ENCODE measurements around the gene OPHN1. TPM values are rescaled to one million over a fixed set of nuclear protein-coding genes. Genes with fewer than 3 reads are reported as not detected.

Gene OPHN1
- total RNA-seq, 4 donors from 2014 or later: 3.9 to 20.6 (median 6.7) TPM

- H3K36me3 ChIP-seq: no peaks in the 10 kb centered on the region
- H3K4me3 ChIP-seq: no peak overlapping the region
- no peaks in the 10 kb centered on the region for H3K27me3 ChIP-seq
- H3K27ac ChIP-seq: no peak overlapping the region
- TF ChIP-seq POLR2A (IDR thresholded peaks at IDR 0.05): no peak
- no peak for TF ChIP-seq CTCF (IDR thresholded peaks at IDR 0.05)
- H3K4me1 ChIP-seq: no peaks in the 10 kb centered on the region
- DNase-seq: no peak
- H3K9me3 ChIP-seq: no peaks in the 10 kb centered on the region
Observed at GRCh38 chrX:68415316-68415715, 18.0 kb downstream of the OPHN1 start.

- Histone ChIP-seq H3K4me1 (no peaks in the 10 kb centered on the region), H3K9me3 (no peaks in the 10 kb centered on the region), H3K4me3 (no peak overlapping the region), H3K27ac (no peak overlapping the region), H3K36me3 (no peaks in the 10 kb centered on the region), H3K27me3 (no peaks in the 10 kb centered on the region)
- TF ChIP-seq POLR2A (IDR thresholded peaks at IDR 0.05) (no peak), CTCF (IDR thresholded peaks at IDR 0.05) (no peak)
- no peak for DNase-seq
Observed at GRCh38 chrX:68413254-68413653, 20.0 kb downstream of the OPHN1 start.

GRCh38 chrX:68411729-68412128 is 21.6 kb downstream of the OPHN1 start:
- Histone ChIP-seq H3K36me3 (no peaks in the 10 kb centered on the region), H3K27me3 (no peaks in the 10 kb centered on the region), H3K4me3 (no peak overlapping the region), H3K4me1 (no peaks in the 10 kb centered on the region), H3K27ac (no peak overlapping the region), H3K9me3 (no peaks in the 10 kb centered on the region)
- no peak for DNase-seq
- TF ChIP-seq CTCF (IDR thresholded peaks at IDR 0.05) (no peak), POLR2A (IDR thresholded peaks at IDR 0.05) (no peak)

GRCh38 chrX:68409194-68409593 is 24.1 kb downstream of the OPHN1 start:
- TF ChIP-seq POLR2A (IDR thresholded peaks at IDR 0.05) (no peak), CTCF (IDR thresholded peaks at IDR 0.05) (no peak)
- H3K4me1 ChIP-seq: no peaks in the 10 kb centered on the region

GRCh38 chrX:68403522-68403921 is 29.8 kb downstream of the OPHN1 start:
- Histone ChIP-seq H3K36me3 (no peaks in the 10 kb centered on the region), H3K9me3 (no peaks in the 10 kb centered on the region), H3K4me3 (no peak overlapping the region), H3K27ac (no peak overlapping the region), H3K4me1 (no peaks in the 10 kb centered on the region), H3K27me3 (no peaks in the 10 kb centered on the region)
- DNase-seq: no peak
- no peak for TF ChIP-seq CTCF (IDR thresholded peaks at IDR 0.05)
- TF ChIP-seq POLR2A (IDR thresholded peaks at IDR 0.05): no peak

More at GRCh38 chrX:68409194-68409593, 24.1 kb downstream of the OPHN1 start:
- no peaks in the 10 kb centered on the region for H3K9me3 ChIP-seq
- H3K4me3 ChIP-seq: no peak overlapping the region
- DNase-seq: no peak
- no peaks in the 10 kb centered on the region for H3K27me3 ChIP-seq
- no peaks in the 10 kb centered on the region for H3K36me3 ChIP-seq
- no peak overlapping the region for H3K27ac ChIP-seq

GRCh38 chrX:68403038-68403437 is 30.3 kb downstream of the OPHN1 start:
- TF ChIP-seq POLR2A (IDR thresholded peaks at IDR 0.05) (no peak), CTCF (IDR thresholded peaks at IDR 0.05) (no peak)
- H3K4me1 ChIP-seq: no peaks in the 10 kb centered on the region
- no peaks in the 10 kb centered on the region for H3K27me3 ChIP-seq
- no peak for DNase-seq
- no peak overlapping the region for H3K4me3 ChIP-seq
- H3K9me3 ChIP-seq: no peaks in the 10 kb centered on the region
- H3K27ac ChIP-seq: no peak overlapping the region
- no peaks in the 10 kb centered on the region for H3K36me3 ChIP-seq
